ENCODE results near the gene NTM.

DNA sequence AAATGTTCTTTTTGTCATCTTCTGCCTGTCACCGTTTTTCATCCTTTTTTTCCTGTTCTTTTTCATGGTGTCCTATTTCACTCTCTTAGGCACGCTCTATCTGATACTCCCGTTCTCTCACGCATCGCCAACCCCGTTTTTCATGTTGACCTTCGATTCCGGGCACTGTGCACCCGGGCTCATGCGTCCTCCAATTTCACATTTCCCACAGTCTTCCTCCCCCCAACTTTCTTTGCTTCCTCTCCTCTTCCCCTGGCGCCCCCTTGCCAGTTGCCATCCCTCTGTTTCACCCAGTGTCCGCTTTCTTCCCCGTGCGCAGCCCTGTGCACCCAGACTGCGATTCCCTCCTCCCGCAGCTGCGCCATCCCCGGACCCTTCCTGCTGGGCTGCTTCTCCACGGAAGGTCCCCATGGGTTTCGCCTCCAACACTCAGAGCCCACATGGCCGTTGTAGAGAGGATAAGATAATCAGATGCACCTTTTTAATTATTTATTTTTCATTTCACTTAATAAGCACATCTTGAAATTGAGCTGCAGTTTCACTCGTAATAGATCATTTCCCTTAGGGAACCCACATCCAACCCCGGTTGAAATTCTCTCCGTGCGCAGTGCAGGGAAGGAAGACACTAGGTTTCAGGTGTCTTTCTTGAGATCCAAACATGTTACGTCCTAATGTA, 791.1 kb downstream of the NTM start:
- TF ChIP-seq, protein P1, sequence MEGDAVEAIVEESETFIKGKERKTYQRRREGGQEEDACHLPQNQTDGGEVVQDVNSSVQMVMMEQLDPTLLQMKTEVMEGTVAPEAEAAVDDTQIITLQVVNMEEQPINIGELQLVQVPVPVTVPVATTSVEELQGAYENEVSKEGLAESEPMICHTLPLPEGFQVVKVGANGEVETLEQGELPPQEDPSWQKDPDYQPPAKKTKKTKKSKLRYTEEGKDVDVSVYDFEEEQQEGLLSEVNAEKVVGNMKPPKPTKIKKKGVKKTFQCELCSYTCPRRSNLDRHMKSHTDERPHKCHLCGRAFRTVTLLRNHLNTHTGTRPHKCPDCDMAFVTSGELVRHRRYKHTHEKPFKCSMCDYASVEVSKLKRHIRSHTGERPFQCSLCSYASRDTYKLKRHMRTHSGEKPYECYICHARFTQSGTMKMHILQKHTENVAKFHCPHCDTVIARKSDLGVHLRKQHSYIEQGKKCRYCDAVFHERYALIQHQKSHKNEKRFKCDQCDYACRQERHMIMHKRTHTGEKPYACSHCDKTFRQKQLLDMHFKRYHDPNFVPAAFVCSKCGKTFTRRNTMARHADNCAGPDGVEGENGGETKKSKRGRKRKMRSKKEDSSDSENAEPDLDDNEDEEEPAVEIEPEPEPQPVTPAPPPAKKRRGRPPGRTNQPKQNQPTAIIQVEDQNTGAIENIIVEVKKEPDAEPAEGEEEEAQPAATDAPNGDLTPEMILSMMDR (IDR thresholded peaks at IDR 0.05; ENCODE audit: poor library complexity, severe bottlenecking), result no peak
- TF ChIP-seq RAD21 (conservative IDR thresholded peaks at IDR 0.05) (no peak), EZH2 (IDR thresholded peaks at IDR 0.05; ENCODE audit: borderline replicate concordance, insufficient read depth, low read length, poor library complexity, severe bottlenecking) (no peak), EP300 (conservative IDR thresholded peaks at IDR 0.05; ENCODE audit: poor library complexity, severe bottlenecking) (no peak)

Measured in neural cell (in vitro differentiated cells).